GM21381 (cell line): ENCODE results near the gene TMEM208.

ENCODE experiments used
- ATAC-seq: cut with Tn5 transposase; IDR thresholded peaks from one replicate; pipeline ENCODE4 v1.9.1; 2021; ENCODE audit warnings: mild to moderate bottlenecking, moderate library complexity; ENCODE audit not compliant: unreplicated experiment

TMEM208 gene

GRCh38 chr16:67248401-67249177 lies 21.7 kb downstream of the TMEM208 start, which contains the start of gene SLC9A5:
TSS of gene SLC9A5 (plus strand) at chr16:67248979. CDS start at chr16:67249015, 36 bp downstream.
- ATAC-seq, result no peak

GRCh38 chr16:67249178-67250044 lies 22.5 kb downstream of the TMEM208 start:
- ATAC-seq, result no peak

GRCh38 chr16:67250045-67250327 lies 23.1 kb downstream of the TMEM208 start:
- no peak for ATAC-seq

GRCh38 chr16:67252609-67253497 lies 25.9 kb downstream of the TMEM208 start:
- ATAC-seq, result no peak

GRCh38 chr16:67254801-67255552 lies 28.0 kb downstream of the TMEM208 start:
- ATAC-seq, result no peak

- ATAC-seq, result no peak
Observed at GRCh38 chr16:67255553-67256221, 28.8 kb downstream of the TMEM208 start.

- ATAC-seq, result no peak
Observed at GRCh38 chr16:67256701-67257230, 29.8 kb downstream of the TMEM208 start.

GRCh38 chr16:67257486-67258160 lies 30.7 kb downstream of the TMEM208 start:
- ATAC-seq, result no peak

GRCh38 chr16:67258161-67258835 lies 31.4 kb downstream of the TMEM208 start:
- no peak for ATAC-seq

- ATAC-seq, result no peak
Observed at GRCh38 chr16:67259705-67260104, 32.8 kb downstream of the TMEM208 start.

GRCh38 chr16:67260426-67261063 lies 33.6 kb downstream of the TMEM208 start:
- no peak for ATAC-seq

GRCh38 chr16:67263201-67263600 lies 36.3 kb downstream of the TMEM208 start:
- ATAC-seq, result no peak

GRCh38 chr16:67264277-67264676 lies 37.3 kb downstream of the TMEM208 start:
- ATAC-seq, result no peak

GRCh38 chr16:67264866-67265265 lies 37.9 kb downstream of the TMEM208 start:
- no peak for ATAC-seq

GRCh38 chr16:67265834-67266233 lies 38.9 kb downstream of the TMEM208 start:
- no peak for ATAC-seq

- ATAC-seq, result no peak
Observed at GRCh38 chr16:67268136-67268579, 41.2 kb downstream of the TMEM208 start.

GRCh38 chr16:67269766-67270165 lies 42.8 kb downstream of the TMEM208 start:
- no peak for ATAC-seq

GRCh38 chr16:67270931-67271338 lies 44.0 kb downstream of the TMEM208 start:
- no peak for ATAC-seq
